Measurements from ENCODE around the gene NAALADL2. TPM values are rescaled to one million over a fixed set of nuclear protein-coding genes. Genes with fewer than 3 reads are reported as not detected.

The NAALADL2 gene
- total RNA-seq, 2 experiments from 2014 or later = not detected

- Mint-ChIP-seq H3K4me1 (no peaks in the 10 kb centered on the region), H3K27me3 (no peaks in the 10 kb centered on the region), H3K27ac (no peak overlapping the region), H3K36me3 (no peaks in the 10 kb centered on the region), H3K4me3 (no peak overlapping the region), H3K9me3 (ENCODE audit: low read depth) (peaks cover 7% of the 10 kb centered on the region)
- CTCF ChIA-PET = no interaction called here
- ATAC-seq (no peak), DNase-seq (no peak)
Observed at GRCh38 chr3:175246234-175246633, 387.1 kb downstream of the NAALADL2 start.

GRCh38 chr3:175246766-175247165 is 387.6 kb downstream of the NAALADL2 start:
- Mint-ChIP-seq H3K36me3 (no peaks in the 10 kb centered on the region), H3K4me3 (no peak overlapping the region), H3K4me1 (no peaks in the 10 kb centered on the region), H3K27ac (no peak overlapping the region), H3K27me3 (no peaks in the 10 kb centered on the region), H3K9me3 (ENCODE audit: low read depth) (peaks cover 7% of the 10 kb centered on the region)
- DNase-seq (no peak), ATAC-seq (no peak)
- CTCF ChIA-PET = no interaction called here

- CTCF ChIA-PET = no interaction called here
- DNase-seq (no peak), ATAC-seq (no peak)
Observed at GRCh38 chr3:175247629-175248028, 388.5 kb downstream of the NAALADL2 start.

GRCh38 chr3:175248832-175249231 is 389.7 kb downstream of the NAALADL2 start:
- no peaks in the 10 kb centered on the region for H3K27me3 Mint-ChIP-seq
- peaks cover 3% of the 10 kb centered on the region for H3K9me3 Mint-ChIP-seq (ENCODE audit: low read depth)
- H3K4me3 Mint-ChIP-seq = no peak overlapping the region
- H3K36me3 Mint-ChIP-seq = no peaks in the 10 kb centered on the region
- ATAC-seq (no peak), DNase-seq (no peak)
- no peaks in the 10 kb centered on the region for H3K4me1 Mint-ChIP-seq
- no peak overlapping the region for H3K27ac Mint-ChIP-seq
- CTCF ChIA-PET = no interaction called here

More at GRCh38 chr3:175247629-175248028, 388.5 kb downstream of the NAALADL2 start:
- Mint-ChIP-seq H3K27ac (no peak overlapping the region), H3K4me3 (no peak overlapping the region), H3K27me3 (no peaks in the 10 kb centered on the region), H3K36me3 (no peaks in the 10 kb centered on the region), H3K4me1 (no peaks in the 10 kb centered on the region), H3K9me3 (ENCODE audit: low read depth) (peaks cover 7% of the 10 kb centered on the region)

- Mint-ChIP-seq H3K36me3 (no peaks in the 10 kb centered on the region), H3K27ac (no peak overlapping the region), H3K27me3 (no peaks in the 10 kb centered on the region), H3K9me3 (ENCODE audit: low read depth) (peaks cover 5% of the 10 kb centered on the region), H3K4me3 (no peak overlapping the region), H3K4me1 (no peaks in the 10 kb centered on the region)
- DNase-seq (no peak), ATAC-seq (no peak)
- CTCF ChIA-PET = no interaction called here
Observed at GRCh38 chr3:175255698-175256097, 396.6 kb downstream of the NAALADL2 start.

GRCh38 chr3:175257123-175257522 is 398.0 kb downstream of the NAALADL2 start:
- CTCF ChIA-PET = no interaction called here
- Mint-ChIP-seq H3K9me3 (ENCODE audit: low read depth) (peaks cover 5% of the 10 kb centered on the region), H3K4me3 (no peak overlapping the region), H3K4me1 (no peaks in the 10 kb centered on the region), H3K27me3 (no peaks in the 10 kb centered on the region), H3K36me3 (no peaks in the 10 kb centered on the region), H3K27ac (no peak overlapping the region)
- DNase-seq (no peak), ATAC-seq (no peak)

GRCh38 chr3:175258763-175259162 is 399.6 kb downstream of the NAALADL2 start:
- Mint-ChIP-seq H3K27ac (no peak overlapping the region), H3K4me1 (no peaks in the 10 kb centered on the region), H3K36me3 (no peaks in the 10 kb centered on the region), H3K4me3 (no peak overlapping the region), H3K9me3 (ENCODE audit: low read depth) (peaks cover 5% of the 10 kb centered on the region), H3K27me3 (no peaks in the 10 kb centered on the region)
- CTCF ChIA-PET = no interaction called here
- DNase-seq (no peak), ATAC-seq (no peak)

- CTCF ChIA-PET = no interaction called here
- Mint-ChIP-seq H3K27me3 (no peaks in the 10 kb centered on the region), H3K4me3 (no peak overlapping the region), H3K27ac (no peak overlapping the region), H3K36me3 (no peaks in the 10 kb centered on the region), H3K9me3 (ENCODE audit: low read depth) (peaks cover 5% of the 10 kb centered on the region), H3K4me1 (no peaks in the 10 kb centered on the region)
- ATAC-seq (no peak), DNase-seq (no peak)
Observed at GRCh38 chr3:175260145-175260794, 401.1 kb downstream of the NAALADL2 start.

- no peak for DNase-seq
- H3K36me3 Mint-ChIP-seq = no peaks in the 10 kb centered on the region
- no peak overlapping the region for H3K27ac Mint-ChIP-seq
- no peak overlapping the region for H3K4me3 Mint-ChIP-seq
- no peak for ATAC-seq
- H3K9me3 Mint-ChIP-seq (ENCODE audit: low read depth) = no peaks in the 10 kb centered on the region
- H3K27me3 Mint-ChIP-seq = no peaks in the 10 kb centered on the region
- CTCF ChIA-PET = no interaction called here
- H3K4me1 Mint-ChIP-seq = no peaks in the 10 kb centered on the region
Observed at GRCh38 chr3:175266478-175266877, 407.3 kb downstream of the NAALADL2 start.

GRCh38 chr3:175267121-175267531 is 408.0 kb downstream of the NAALADL2 start:
- Mint-ChIP-seq H3K4me1 (no peaks in the 10 kb centered on the region), H3K9me3 (ENCODE audit: low read depth) (no peaks in the 10 kb centered on the region), H3K27ac (no peak overlapping the region), H3K36me3 (no peaks in the 10 kb centered on the region), H3K27me3 (no peaks in the 10 kb centered on the region), H3K4me3 (no peak overlapping the region)
- DNase-seq = no peak
- CTCF ChIA-PET = no interaction called here
- no peak for ATAC-seq

- Mint-ChIP-seq H3K36me3 (no peaks in the 10 kb centered on the region), H3K27ac (no peak overlapping the region), H3K27me3 (no peaks in the 10 kb centered on the region), H3K4me1 (no peaks in the 10 kb centered on the region), H3K4me3 (no peak overlapping the region), H3K9me3 (ENCODE audit: low read depth) (no peaks in the 10 kb centered on the region)
- DNase-seq (no peak), ATAC-seq (no peak)
- CTCF ChIA-PET = no interaction called here
Observed at GRCh38 chr3:175267561-175267960, 408.4 kb downstream of the NAALADL2 start.

- CTCF ChIA-PET = no interaction called here
- no peaks in the 10 kb centered on the region for H3K27me3 Mint-ChIP-seq
- ATAC-seq (no peak), DNase-seq (no peak)
- no peaks in the 10 kb centered on the region for H3K4me1 Mint-ChIP-seq
- no peaks in the 10 kb centered on the region for H3K36me3 Mint-ChIP-seq
- H3K27ac Mint-ChIP-seq = no peak overlapping the region
- H3K9me3 Mint-ChIP-seq (ENCODE audit: low read depth) = no peaks in the 10 kb centered on the region
- no peak overlapping the region for H3K4me3 Mint-ChIP-seq
Observed at GRCh38 chr3:175269394-175269793, 410.3 kb downstream of the NAALADL2 start.

- no peaks in the 10 kb centered on the region for H3K27me3 Mint-ChIP-seq
- H3K9me3 Mint-ChIP-seq (ENCODE audit: low read depth) = no peaks in the 10 kb centered on the region
- no peak overlapping the region for H3K4me3 Mint-ChIP-seq
- no peak overlapping the region for H3K27ac Mint-ChIP-seq
- DNase-seq (no peak), ATAC-seq (no peak)
- no peaks in the 10 kb centered on the region for H3K36me3 Mint-ChIP-seq
- H3K4me1 Mint-ChIP-seq = no peaks in the 10 kb centered on the region
- CTCF ChIA-PET = no interaction called here
Observed at GRCh38 chr3:175270198-175270837, 411.2 kb downstream of the NAALADL2 start.

- CTCF ChIA-PET = no interaction called here
- Mint-ChIP-seq H3K27me3 (no peaks in the 10 kb centered on the region), H3K36me3 (no peaks in the 10 kb centered on the region), H3K4me3 (no peak overlapping the region), H3K9me3 (ENCODE audit: low read depth) (no peaks in the 10 kb centered on the region), H3K4me1 (no peaks in the 10 kb centered on the region), H3K27ac (no peak overlapping the region)
- DNase-seq (no peak), ATAC-seq (no peak)
Observed at GRCh38 chr3:175270866-175271265, 411.7 kb downstream of the NAALADL2 start.
